Mucosa of stomach (tissue), 1 donor: Measurements from ENCODE around the gene RNFT1.

ENCODE experiments used
- H3K27me3 ChIP-seq: one replicate; pipeline ENCODE4 v1.7.0; 2013; ENCODE audit warnings: mild to moderate bottlenecking, low read length; ENCODE audit not compliant: control insufficient read depth, insufficient read depth
- H3K36me3 ChIP-seq: one replicate; pipeline ENCODE4 v1.7.0; 2013; ENCODE audit warnings: low read length; ENCODE audit not compliant: control insufficient read depth, insufficient read depth
- H3K4me1 ChIP-seq: one replicate; pipeline ENCODE4 v1.7.0; 2013; ENCODE audit warnings: mild to moderate bottlenecking, low read length; ENCODE audit not compliant: control insufficient read depth, insufficient read depth
- H3K4me3 ChIP-seq: one replicate; pipeline ENCODE4 v1.7.0; 2013; ENCODE audit warnings: low read length
- H3K9ac ChIP-seq: one replicate; pipeline ENCODE4 v1.7.0; 2013; ENCODE audit warnings: mild to moderate bottlenecking, low read length, moderate library complexity
- H3K9me3 ChIP-seq: one replicate; pipeline ENCODE4 v1.7.0; 2013; ENCODE audit warnings: mild to moderate bottlenecking, low read length, moderate library complexity; ENCODE audit not compliant: control insufficient read depth
- donor health status: Pancreatic carcinoma.

The RNFT1 gene

GRCh38 chr17:59914274-59914854, 50.2 kb downstream of the RNFT1 start:
- no peaks in the 10 kb centered on the region for H3K9me3 ChIP-seq
- no peaks in the 10 kb centered on the region for H3K4me1 ChIP-seq
- no peak overlapping the region for H3K9ac ChIP-seq
- H3K4me3 ChIP-seq: no peak overlapping the region
- H3K36me3 ChIP-seq: peaks cover 4% of the 10 kb centered on the region
- no peaks in the 10 kb centered on the region for H3K27me3 ChIP-seq

GRCh38 chr17:59907467-59907866, 57.1 kb downstream of the RNFT1 start:
- Histone ChIP-seq H3K9ac (no peak overlapping the region), H3K27me3 (no peaks in the 10 kb centered on the region), H3K9me3 (no peaks in the 10 kb centered on the region), H3K4me3 (no peak overlapping the region), H3K4me1 (no peaks in the 10 kb centered on the region), H3K36me3 (no peaks in the 10 kb centered on the region)

GRCh38 chr17:59903455-59903854, 61.1 kb downstream of the RNFT1 start:
- Histone ChIP-seq H3K9me3 (no peaks in the 10 kb centered on the region), H3K4me3 (no peak overlapping the region), H3K27me3 (no peaks in the 10 kb centered on the region), H3K36me3 (no peaks in the 10 kb centered on the region), H3K9ac (no peak overlapping the region), H3K4me1 (peaks cover 5% of the 10 kb centered on the region)
